SK-N-SH (cell line): Measurements from ENCODE around the gene RBP2. TPM values are rescaled to one million over a fixed set of nuclear protein-coding genes. Genes with fewer than 3 reads are reported as not detected.

Source experiments
- CTCF ChIA-PET: fragments of 300-600, 350-600 bp; formaldehyde crosslinking; extraction: SDS; loops from one replicate; lab custom pipeline; 2021; lab: Yijun Ruan, JAX
- POLR2A ChIA-PET: fragments of 350-600 bp; sonication (Branson Sonifier 250); formaldehyde crosslinking; extraction: SDS; loops from one replicate; lab custom pipeline; 2020; ENCODE audit warnings: antibody characterized with exemption, inconsistent platforms; lab: Yijun Ruan, JAX
- DNase-seq: peaks from one replicate; pipeline ENCODE4 v3.0.0; 2012
- H2AFZ ChIP-seq: fragments of 200-600 bp; sonication (generic); 2 replicates; pipeline ENCODE4 v1.8.1; 2016; ENCODE audit warnings: antibody characterized with exemption, mild to moderate bottlenecking, low read depth
- H3F3A ChIP-seq: fragments of 200-600 bp; sonication (generic); replicated peaks from 2 replicates; pipeline ENCODE3; 2016; ENCODE audit warnings: antibody characterized with exemption, mild to moderate bottlenecking; ENCODE audit not compliant: insufficient read depth
- H3K27ac ChIP-seq, 2 experiments: fragments of 200-500 bp in 1 of 2; fragments of 200-600 bp in 1 of 2; sonication (Bioruptor generic) in 1 of 2; sonication (generic), shearing (Covaris generic) in 1 of 2; 2 replicates each; pipeline versions ENCODE4 v1.5.1 to v1.6.1; 2014 to 2016; ENCODE audit warnings: low read depth in 2 of 2, inconsistent platforms in 1 of 2, low read length in 1 of 2, mild to moderate bottlenecking in 1 of 2, mixed read lengths in 1 of 2
- H3K27me3 ChIP-seq: fragments of 200-600 bp; sonication (generic), shearing (Covaris generic); 2 replicates; pipeline ENCODE4 v1.6.1; 2016; ENCODE audit warnings: mixed run types; ENCODE audit not compliant: insufficient read depth
- H3K36me3 ChIP-seq, 2 experiments: fragments of 200-500 bp in 1 of 2; fragments of 200-600 bp in 1 of 2; sonication (Bioruptor generic) in 1 of 2; sonication (generic) in 1 of 2; replicated peaks in 1 of 2; 2 replicates each; pipeline versions ENCODE3 to v1.5.1; 2014 to 2016; ENCODE audit warnings: low read length in 1 of 2, mild to moderate bottlenecking in 1 of 2; ENCODE audit not compliant: insufficient read depth in 2 of 2, control insufficient read depth in 1 of 2
- H3K4me1 ChIP-seq, 2 experiments: fragments of 200-500 bp in 1 of 2; fragments of 200-600 bp in 1 of 2; sonication (Bioruptor generic) in 1 of 2; sonication (generic), shearing (Covaris generic) in 1 of 2; 2 replicates each; pipeline versions ENCODE4 v1.5.1 to v1.6.1; 2014 to 2016; ENCODE audit warnings: low read depth in 1 of 2, low read length in 1 of 2, mixed run types in 1 of 2; ENCODE audit not compliant: insufficient read depth in 2 of 2, control insufficient read depth in 1 of 2
- H3K4me2 ChIP-seq: fragments of 200-600 bp; sonication (generic), shearing (Covaris generic); 2 replicates; pipeline ENCODE4 v1.6.1; 2017; ENCODE audit warnings: mixed run types
- H3K4me3 ChIP-seq, 2 experiments: fragments of 200-500 bp in 1 of 2; fragments of 200-600 bp in 1 of 2; sonication (Bioruptor generic) in 1 of 2; sonication (generic), shearing (Covaris generic) in 1 of 2; 2 replicates each; pipeline versions ENCODE4 v1.5.1 to v1.8.1; 2014 to 2016; ENCODE audit warnings: low read depth in 2 of 2, inconsistent platforms in 1 of 2, low read length in 1 of 2, mild to moderate bottlenecking in 1 of 2, mixed read lengths in 1 of 2, moderate library complexity in 1 of 2
- H3K79me2 ChIP-seq: fragments of 200-600 bp; sonication (generic); 2 replicates; pipeline ENCODE4 v1.8.1; 2017; ENCODE audit warnings: mild to moderate bottlenecking; ENCODE audit not compliant: insufficient read depth
- H3K9ac ChIP-seq: fragments of 200-600 bp; sonication (generic); 2 replicates; pipeline ENCODE4 v1.6.1; 2017; ENCODE audit warnings: mixed run types
- H3K9me2 ChIP-seq: fragments of 200-600 bp; sonication (generic); 2 replicates; pipeline ENCODE4 v1.6.1; 2017; ENCODE audit warnings: mixed run types
- H3K9me3 ChIP-seq: fragments of 200-600 bp; sonication (generic); 2 replicates; pipeline ENCODE4 v1.6.1; 2017; ENCODE audit warnings: mixed run types, mild to moderate bottlenecking, moderate library complexity
- H4K20me1 ChIP-seq: fragments of 200-600 bp; sonication (generic); 2 replicates; pipeline ENCODE4 v1.6.1; 2017; ENCODE audit warnings: mild to moderate bottlenecking, mixed run types; ENCODE audit not compliant: insufficient read depth
- EZH2phosphoT487 ChIP-seq: fragments of 200-600 bp; sonication (generic); IDR thresholded peaks from 2 replicates; pipeline ENCODE4 v1.6.1; 2017; ENCODE audit warnings: low read depth, mixed run types, mild to moderate bottlenecking, antibody characterized with exemption, moderate library complexity, borderline replicate concordance
- FOSL2 ChIP-seq: IDR thresholded peaks from 2 replicates; pipeline ENCODE4 v1.4.0; 2012; ENCODE audit warnings: low read depth, mild to moderate bottlenecking, moderate library complexity, borderline replicate concordance
- GABPA ChIP-seq: IDR thresholded peaks from 2 replicates; pipeline ENCODE4 v1.4.0; 2012; ENCODE audit warnings: low read depth, mild to moderate bottlenecking
- JUND ChIP-seq: IDR thresholded peaks from 2 replicates; pipeline ENCODE4 v1.4.0; 2012
- MXI1 ChIP-seq: IDR thresholded peaks from 2 replicates; pipeline ENCODE4 v1.6.1; 2012; ENCODE audit warnings: mild to moderate bottlenecking, low read depth, low read length, improper control_type of control experiment
- POLR2AphosphoS5 ChIP-seq: IDR thresholded peaks from 2 replicates; pipeline ENCODE4 v1.6.1; 2012; ENCODE audit warnings: low read depth, low read length
- RAD21 ChIP-seq: IDR thresholded peaks from 2 replicates; pipeline ENCODE4 v1.6.1; 2012; ENCODE audit warnings: mild to moderate bottlenecking, low read length
- RFX5 ChIP-seq: IDR thresholded peaks from 2 replicates; pipeline ENCODE4 v1.6.1; 2012; ENCODE audit warnings: mild to moderate bottlenecking, improper control_type of control experiment, low read length
- SIN3A ChIP-seq: IDR thresholded peaks from 2 replicates; pipeline ENCODE4 v1.6.1; 2012; ENCODE audit warnings: low read depth, mild to moderate bottlenecking, low read length, moderate library complexity, borderline replicate concordance
- SMC3 ChIP-seq: IDR thresholded peaks from 2 replicates; pipeline ENCODE4 v1.6.1; 2012; ENCODE audit warnings: low read depth, low read length, improper control_type of control experiment
- TAF1 ChIP-seq: IDR thresholded peaks from 2 replicates; pipeline ENCODE4 v1.6.1; 2012; ENCODE audit warnings: low read depth, mild to moderate bottlenecking, low read length, moderate library complexity, borderline replicate concordance
- TCF12 ChIP-seq: IDR thresholded peaks from 2 replicates; pipeline ENCODE4 v1.4.0; 2012
- TEAD4 ChIP-seq: IDR thresholded peaks from 2 replicates; pipeline ENCODE4 v1.4.0; 2012; ENCODE audit warnings: mild to moderate bottlenecking, borderline replicate concordance; ENCODE audit not compliant: insufficient read depth
- YY1 ChIP-seq: IDR thresholded peaks from 2 replicates; pipeline ENCODE4 v1.4.0; 2012; ENCODE audit warnings: low read depth, mild to moderate bottlenecking
- WGBS: methylation state at CpG from one replicate; pipeline ENCODE4 v1.1.6; 2017; ENCODE audit warnings: low lambda C conversion rate; 5-methylcytosine and 5-hydroxymethylcytosine counted together
- polyA plus RNA-seq, 3 experiments: library from polyadenylated mRNA; depleted of rRNA; stranded (reverse); fragments of >200 nt; gene quantifications; 2 replicates each; pipeline ENCODE4 v1.2.3, GENCODE V29; 2012
- TF ChIP-seq, protein P1 (sequence below): fragments of 150-350 bp; IDR thresholded peaks from 2 replicates; pipeline ENCODE4 v1.6.1; 2016; ENCODE audit warnings: mild to moderate bottlenecking, low read depth, low read length
- TF ChIP-seq, protein P2 (sequence below): fragments of 150-350 bp; IDR thresholded peaks from 2 replicates; pipeline ENCODE4 v1.6.1; 2017; ENCODE audit warnings: antibody characterized with exemption, low read length, low read depth, borderline replicate concordance
- TF ChIP-seq, protein P3 (sequence below): IDR thresholded peaks from 2 replicates; pipeline ENCODE4 v1.6.1; 2012; ENCODE audit warnings: mild to moderate bottlenecking, low read depth, low read length, moderate library complexity

The RBP2 gene
- polyA plus RNA-seq, 1 of the 3 experiments (the other 2 are of a cell fraction), result not detected

DNA sequence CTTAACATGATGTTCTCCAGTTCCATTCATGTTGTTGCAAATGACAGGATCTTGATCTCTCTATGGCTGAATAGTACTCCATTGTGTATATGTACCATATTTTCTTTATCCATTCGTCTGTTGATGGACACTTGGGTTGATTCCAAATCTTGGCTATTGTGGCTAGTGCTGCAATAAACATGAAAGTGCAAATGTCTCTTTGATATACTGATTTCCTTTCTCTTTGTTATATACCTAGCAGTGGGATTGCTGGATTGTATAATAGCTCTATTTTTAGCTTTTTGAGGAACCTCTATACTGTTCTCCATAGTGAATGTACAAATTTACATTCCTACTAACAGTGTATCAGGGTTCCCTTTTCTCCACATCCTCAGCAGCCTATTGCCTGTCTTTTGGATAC is 5.9 kb upstream of the RBP2 start:
- POLR2A ChIA-PET, result no interaction called here
- Histone ChIP-seq H3F3A (no peaks in the 10 kb centered on the region), H3K27me3 (no peaks in the 10 kb centered on the region), H3K4me3 (no peak overlapping the region), H4K20me1 (no peaks in the 10 kb centered on the region), H3K9me2 (no peaks in the 10 kb centered on the region), H2AFZ (no peak overlapping the region), H3K27ac (no peak overlapping the region), H3K4me2 (no peak overlapping the region), H3K79me2 (no peaks in the 10 kb centered on the region), H3K9ac (no peak overlapping the region), H3K4me1 (no peaks in the 10 kb centered on the region), H3K36me3 (no peaks in the 10 kb centered on the region), H3K9me3 (no peaks in the 10 kb centered on the region)
- CTCF ChIA-PET, result no interaction called here
- 7% methylated on average over 1 of the region's 1 CpG for WGBS
- TF ChIP-seq MXI1 (no peak), TAF1 (no peak), TCF12 (no peak), YY1 (no peak), FOSL2 (no peak), JUND (no peak), GABPA (no peak), SMC3 (no peak), TEAD4 (no peak), POLR2AphosphoS5 (no peak), EZH2phosphoT487 (no peak), RAD21 (no peak), SIN3A (no peak), RFX5 (no peak)
- TF ChIP-seq, protein P1, sequence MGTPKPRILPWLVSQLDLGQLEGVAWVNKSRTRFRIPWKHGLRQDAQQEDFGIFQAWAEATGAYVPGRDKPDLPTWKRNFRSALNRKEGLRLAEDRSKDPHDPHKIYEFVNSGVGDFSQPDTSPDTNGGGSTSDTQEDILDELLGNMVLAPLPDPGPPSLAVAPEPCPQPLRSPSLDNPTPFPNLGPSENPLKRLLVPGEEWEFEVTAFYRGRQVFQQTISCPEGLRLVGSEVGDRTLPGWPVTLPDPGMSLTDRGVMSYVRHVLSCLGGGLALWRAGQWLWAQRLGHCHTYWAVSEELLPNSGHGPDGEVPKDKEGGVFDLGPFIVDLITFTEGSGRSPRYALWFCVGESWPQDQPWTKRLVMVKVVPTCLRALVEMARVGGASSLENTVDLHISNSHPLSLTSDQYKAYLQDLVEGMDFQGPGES, result no peak
- TF ChIP-seq, protein P2, sequence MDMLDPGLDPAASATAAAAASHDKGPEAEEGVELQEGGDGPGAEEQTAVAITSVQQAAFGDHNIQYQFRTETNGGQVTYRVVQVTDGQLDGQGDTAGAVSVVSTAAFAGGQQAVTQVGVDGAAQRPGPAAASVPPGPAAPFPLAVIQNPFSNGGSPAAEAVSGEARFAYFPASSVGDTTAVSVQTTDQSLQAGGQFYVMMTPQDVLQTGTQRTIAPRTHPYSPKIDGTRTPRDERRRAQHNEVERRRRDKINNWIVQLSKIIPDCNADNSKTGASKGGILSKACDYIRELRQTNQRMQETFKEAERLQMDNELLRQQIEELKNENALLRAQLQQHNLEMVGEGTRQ, result no peak
- TF ChIP-seq, protein P3, sequence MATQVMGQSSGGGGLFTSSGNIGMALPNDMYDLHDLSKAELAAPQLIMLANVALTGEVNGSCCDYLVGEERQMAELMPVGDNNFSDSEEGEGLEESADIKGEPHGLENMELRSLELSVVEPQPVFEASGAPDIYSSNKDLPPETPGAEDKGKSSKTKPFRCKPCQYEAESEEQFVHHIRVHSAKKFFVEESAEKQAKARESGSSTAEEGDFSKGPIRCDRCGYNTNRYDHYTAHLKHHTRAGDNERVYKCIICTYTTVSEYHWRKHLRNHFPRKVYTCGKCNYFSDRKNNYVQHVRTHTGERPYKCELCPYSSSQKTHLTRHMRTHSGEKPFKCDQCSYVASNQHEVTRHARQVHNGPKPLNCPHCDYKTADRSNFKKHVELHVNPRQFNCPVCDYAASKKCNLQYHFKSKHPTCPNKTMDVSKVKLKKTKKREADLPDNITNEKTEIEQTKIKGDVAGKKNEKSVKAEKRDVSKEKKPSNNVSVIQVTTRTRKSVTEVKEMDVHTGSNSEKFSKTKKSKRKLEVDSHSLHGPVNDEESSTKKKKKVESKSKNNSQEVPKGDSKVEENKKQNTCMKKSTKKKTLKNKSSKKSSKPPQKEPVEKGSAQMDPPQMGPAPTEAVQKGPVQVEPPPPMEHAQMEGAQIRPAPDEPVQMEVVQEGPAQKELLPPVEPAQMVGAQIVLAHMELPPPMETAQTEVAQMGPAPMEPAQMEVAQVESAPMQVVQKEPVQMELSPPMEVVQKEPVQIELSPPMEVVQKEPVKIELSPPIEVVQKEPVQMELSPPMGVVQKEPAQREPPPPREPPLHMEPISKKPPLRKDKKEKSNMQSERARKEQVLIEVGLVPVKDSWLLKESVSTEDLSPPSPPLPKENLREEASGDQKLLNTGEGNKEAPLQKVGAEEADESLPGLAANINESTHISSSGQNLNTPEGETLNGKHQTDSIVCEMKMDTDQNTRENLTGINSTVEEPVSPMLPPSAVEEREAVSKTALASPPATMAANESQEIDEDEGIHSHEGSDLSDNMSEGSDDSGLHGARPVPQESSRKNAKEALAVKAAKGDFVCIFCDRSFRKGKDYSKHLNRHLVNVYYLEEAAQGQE, result no peak
- DNase-seq, result no peak
